H9 (cell line): Measurements from ENCODE around the gene PRDM4. TPM values are rescaled to one million over a fixed set of nuclear protein-coding genes. Genes with fewer than 3 reads are reported as not detected.

Experiments
- DNase-seq: peaks from one replicate; pipeline ENCODE4 v3.0.0-alpha.2; 2017
- H2AFZ ChIP-seq: one replicate; pipeline ENCODE4 v1.6.1; 2013; ENCODE audit warnings: mild to moderate bottlenecking, low read length, control low read depth, moderate library complexity
- H2AK5ac ChIP-seq: 2 replicates; pipeline ENCODE4 v1.6.1; 2013; ENCODE audit warnings: low read length, control low read depth, mixed read lengths; ENCODE audit not compliant: insufficient read length
- H2BK120ac ChIP-seq: one replicate; pipeline ENCODE4 v1.6.1; 2013; ENCODE audit warnings: low read depth, mild to moderate bottlenecking, low read length, control low read depth, inconsistent platforms; ENCODE audit not compliant: poor library complexity, severe bottlenecking
- H2BK12ac ChIP-seq: 2 replicates; pipeline ENCODE4 v1.6.1; 2013; ENCODE audit warnings: low read length, control low read depth, mixed read lengths, low read depth; ENCODE audit not compliant: insufficient read length
- H2BK15ac ChIP-seq: 2 replicates; pipeline ENCODE4 v1.6.1; 2013; ENCODE audit warnings: low read depth, low read length, control low read depth
- H2BK20ac ChIP-seq: one replicate; pipeline ENCODE4 v1.6.1; 2013; ENCODE audit warnings: low read depth, mild to moderate bottlenecking, low read length, control low read depth, inconsistent platforms; ENCODE audit not compliant: poor library complexity, severe bottlenecking
- H2BK5ac ChIP-seq: 2 replicates; pipeline ENCODE4 v1.6.1; 2013; ENCODE audit warnings: low read length, control low read depth, mixed read lengths; ENCODE audit not compliant: insufficient read length
- H3K14ac ChIP-seq: 2 replicates; pipeline ENCODE4 v1.6.1; 2013; ENCODE audit warnings: low read length, control low read depth; ENCODE audit not compliant: insufficient read depth
- H3K18ac ChIP-seq: 2 replicates; pipeline ENCODE4 v1.6.1; 2013; ENCODE audit warnings: low read depth, mild to moderate bottlenecking, mixed read lengths, low read length, control low read depth; ENCODE audit not compliant: insufficient read length
- H3K23ac ChIP-seq: 2 replicates; pipeline ENCODE4 v1.6.1; 2013; ENCODE audit warnings: low read length, control low read depth, mixed read lengths, low read depth; ENCODE audit not compliant: insufficient read length
- H3K23me2 ChIP-seq: 2 replicates; pipeline ENCODE4 v1.6.1; 2013; ENCODE audit warnings: low read depth, mild to moderate bottlenecking, mixed read lengths, low read length, control low read depth; ENCODE audit not compliant: insufficient read length, poor library complexity, severe bottlenecking
- H3K27ac ChIP-seq: 2 replicates; pipeline ENCODE4 v1.5.1; 2013; ENCODE audit warnings: low read length, control low read depth, mixed read lengths, low read depth; ENCODE audit not compliant: insufficient read length
- H3K27me3 ChIP-seq: 2 replicates; pipeline ENCODE4 v1.6.1; 2013; ENCODE audit warnings: low read length, control low read depth, inconsistent platforms; ENCODE audit not compliant: insufficient read depth
- H3K4ac ChIP-seq: 2 replicates; pipeline ENCODE4 v1.6.1; 2013; ENCODE audit warnings: low read depth, mild to moderate bottlenecking, control low read depth, inconsistent platforms, low read length, moderate library complexity
- H3K4me1 ChIP-seq: 2 replicates; pipeline ENCODE4 v1.6.1; 2013; ENCODE audit warnings: low read length, control low read depth, inconsistent platforms; ENCODE audit not compliant: insufficient read depth
- H3K4me2 ChIP-seq: 2 replicates; pipeline ENCODE4 v1.6.1; 2013; ENCODE audit warnings: low read length, control low read depth, mixed read lengths; ENCODE audit not compliant: insufficient read length, insufficient read depth
- H3K56ac ChIP-seq: 2 replicates; pipeline ENCODE4 v1.6.1; 2013; ENCODE audit warnings: low read depth, mild to moderate bottlenecking, mixed read lengths, low read length, control low read depth; ENCODE audit not compliant: insufficient read length
- H3K79me1 ChIP-seq: 2 replicates; pipeline ENCODE4 v1.6.1; 2013; ENCODE audit warnings: low read depth, mild to moderate bottlenecking, moderate library complexity, low read length, control low read depth, inconsistent platforms; ENCODE audit not compliant: insufficient read depth, poor library complexity, severe bottlenecking
- H3K79me2 ChIP-seq: 2 replicates; pipeline ENCODE4 v1.6.1; 2013; ENCODE audit warnings: low read length, control low read depth, inconsistent platforms; ENCODE audit not compliant: insufficient read depth
- H3K9ac ChIP-seq: 2 replicates; pipeline ENCODE4 v1.6.1; 2013; ENCODE audit warnings: low read length, control low read depth, mixed read lengths; ENCODE audit not compliant: insufficient read length; ENCODE audit errors: extremely low read depth
- H3K9me3 ChIP-seq: one replicate; pipeline ENCODE4 v1.6.1; 2013; ENCODE audit warnings: low read depth, low read length, inconsistent platforms; ENCODE audit not compliant: control insufficient read depth
- H3T11ph ChIP-seq: one replicate; pipeline ENCODE4 v1.6.1; 2013; ENCODE audit warnings: mild to moderate bottlenecking, low read length, control low read depth, inconsistent platforms
- H4K20me1 ChIP-seq: one replicate; pipeline ENCODE4 v1.6.1; 2013; ENCODE audit not compliant: control insufficient read depth, insufficient read length, insufficient read depth
- H4K5ac ChIP-seq: 2 replicates; pipeline ENCODE4 v1.6.1; 2013; ENCODE audit warnings: low read depth, mild to moderate bottlenecking, mixed read lengths, low read length, control low read depth; ENCODE audit not compliant: insufficient read length
- H4K8ac ChIP-seq: replicated peaks from 2 replicates; pipeline ENCODE4 v1.6.1; 2013; ENCODE audit warnings: low read length, control low read depth, mixed read lengths, low read depth; ENCODE audit not compliant: insufficient read length
- H4K91ac ChIP-seq: 2 replicates; pipeline ENCODE4 v1.6.1; 2013; ENCODE audit warnings: low read depth, mild to moderate bottlenecking, moderate library complexity, mixed read lengths, low read length, control low read depth; ENCODE audit not compliant: insufficient read length
- H3K27ac Mint-ChIP-seq, 3 experiments: 2 replicates in 2 of 3; 3 replicates in 1 of 3; pipeline ENCODE4 v1.8.0; 2020 to 2021; ENCODE audit warnings: mixed read lengths in 3 of 3, mild to moderate bottlenecking in 1 of 3, moderate library complexity in 1 of 3
- H3K27me3 Mint-ChIP-seq: 2 replicates; pipeline ENCODE4 v1.8.0; 2021; ENCODE audit warnings: low read depth, mild to moderate bottlenecking, moderate library complexity, mixed read lengths
- H3K36me3 Mint-ChIP-seq, 3 experiments: 2 replicates in 2 of 3; 3 replicates in 1 of 3; pipeline ENCODE4 v1.8.0; 2020 to 2021; ENCODE audit warnings: low read depth in 3 of 3, mixed read lengths in 3 of 3; ENCODE audit not compliant: insufficient read depth in 1 of 3
- H3K4me1 Mint-ChIP-seq, 2 experiments: 2 replicates each; pipeline ENCODE4 v1.8.0; 2020; ENCODE audit warnings: mixed read lengths in 2 of 2
- H3K4me3 Mint-ChIP-seq, 2 experiments: 2 replicates in 1 of 2; 3 replicates in 1 of 2; pipeline ENCODE4 v1.8.0; 2020 to 2021; ENCODE audit warnings: mild to moderate bottlenecking in 2 of 2, mixed read lengths in 2 of 2, moderate library complexity in 1 of 2
- H3K9me3 Mint-ChIP-seq, 2 experiments: 2 replicates in 1 of 2; 3 replicates in 1 of 2; pipeline ENCODE4 v1.8.0; 2020; ENCODE audit warnings: mild to moderate bottlenecking in 2 of 2, mixed read lengths in 2 of 2, moderate library complexity in 1 of 2
- CTCF ChIP-seq: fragments of 200-600 bp; sonication (generic); conservative IDR thresholded peaks from 3 replicates; pipeline ENCODE4 v1.8.0; 2021; ENCODE audit warnings: antibody characterized with exemption, mild to moderate bottlenecking
- WGBS: extraction: QIAGEN DNeasy Blood & Tissue Kit; methylation state at CpG from one replicate; pipeline ENCODE4 v1.1.7; 2013; ENCODE audit warnings: missing lambda C conversion rate, low lambda C conversion rate, mixed read lengths; ENCODE audit not compliant: insufficient read length; ENCODE audit errors: extremely low coverage; 5-methylcytosine and 5-hydroxymethylcytosine counted together
- total RNA-seq: library from RNA; stranded (reverse); gene quantifications from 2 replicates; pipeline ENCODE4 v1.2.1, GENCODE V29; 2021

Gene PRDM4
- total RNA-seq, 1 experiment from 2014 or later, result 24.4 TPM

- H4K91ac ChIP-seq, result no peak overlapping the region
- H2AK5ac ChIP-seq, result no peak overlapping the region
- no peak overlapping the region for H3T11ph ChIP-seq
- no peak overlapping the region for H3K9ac ChIP-seq
- Mint-ChIP-seq H3K27ac (no peak overlapping the region), H3K4me3 (no peak overlapping the region), H3K27me3 (peaks cover 61% of the 10 kb centered on the region), H3K9me3 (no peaks in the 10 kb centered on the region), H3K36me3 (no peaks in the 10 kb centered on the region), H3K4me1 (peaks cover 3 to 6% of the 10 kb centered on the region in 2 experiments)
- no peak overlapping the region for H3K4me2 ChIP-seq
- H2BK120ac ChIP-seq, result no peak overlapping the region
- no peaks in the 10 kb centered on the region for H3K9me3 ChIP-seq
- no peak overlapping the region for H3K4ac ChIP-seq
- no peaks in the 10 kb centered on the region for H4K20me1 ChIP-seq
- H2BK12ac ChIP-seq, result no peak overlapping the region
- no peaks in the 10 kb centered on the region for H3K79me2 ChIP-seq
- H2BK15ac ChIP-seq, result no peak overlapping the region
- peaks cover 3% of the 10 kb centered on the region for H3K23me2 ChIP-seq
- DNase-seq, result no peak
- no peak overlapping the region for H2BK5ac ChIP-seq
- no peak overlapping the region for H3K56ac ChIP-seq
- no peak overlapping the region for H3K14ac ChIP-seq
- no peaks in the 10 kb centered on the region for H3K4me1 ChIP-seq
- no peak overlapping the region for H4K8ac ChIP-seq
- peaks cover 14% of the 10 kb centered on the region; the same call in 1 of the 2 replicates for H3K27me3 ChIP-seq
- no peaks in the 10 kb centered on the region for H3K79me1 ChIP-seq
- no peak overlapping the region for H4K5ac ChIP-seq
- no peak for TF ChIP-seq CTCF
- no peak overlapping the region for H3K23ac ChIP-seq
- no peak overlapping the region for H3K18ac ChIP-seq
- no peak overlapping the region for H2AFZ ChIP-seq
- H3K27ac ChIP-seq, result no peak overlapping the region
- no peak overlapping the region for H2BK20ac ChIP-seq
- WGBS, result no CpG with 5 or more reads among the region's 1 CpG
These were observed 19.4 kb upstream of the PRDM4 start for GRCh38 chr12:107780298-107780697.
